Ascending aorta (tissue), 2 donors: ENCODE measurements around the gene NAP1L4. TPM values are rescaled to one million over a fixed set of nuclear protein-coding genes. Genes with fewer than 3 reads are reported as not detected.
A peak's percentile ranks its signal among the peaks of the same experiment; 100 is the strongest.

Source experiments
- DNase-seq, 2 donors: peaks; one replicate each; pipeline ENCODE4 v3.0.0-alpha.2; 2019; ENCODE audit warnings: low spot score in 2 of 2
- H3K27ac ChIP-seq, 2 donors: fragments of 200-600 bp; sonication (generic); one replicate each; pipeline ENCODE4 v1.5.1; 2016 to 2017; ENCODE audit warnings: mild to moderate bottlenecking in 1 of 2
- H3K27me3 ChIP-seq: fragments of 200-600 bp; sonication (generic); one replicate; pipeline ENCODE4 v1.5.1; 2017
- H3K36me3 ChIP-seq, 2 donors: fragments of 200-600 bp; sonication (generic); one replicate each; pipeline ENCODE4 v1.5.1; 2016
- H3K4me1 ChIP-seq, 2 donors: fragments of 200-600 bp; sonication (generic); one replicate each; pipeline ENCODE4 v1.5.1; 2016 to 2017; ENCODE audit warnings: mild to moderate bottlenecking in 1 of 2
- H3K4me3 ChIP-seq, 2 donors: fragments of 200-600 bp; sonication (generic); one replicate each; pipeline ENCODE4 v1.5.1; 2016 to 2017; ENCODE audit warnings: mild to moderate bottlenecking in 1 of 2
- H3K9me3 ChIP-seq, 2 donors: fragments of 200-600 bp; sonication (generic); one replicate each; pipeline ENCODE4 v1.5.1; 2016
- CTCF ChIP-seq, 3 experiments: fragments of 200-600 bp in 2 of 3; fragments of 450-650 bp in 1 of 3; sonication (generic) in 2 of 3; IDR thresholded peaks; one replicate each; pipeline ENCODE4 v1.5.1; 2016 to 2019; ENCODE audit warnings: antibody characterized with exemption in 3 of 3, mild to moderate bottlenecking in 1 of 3, moderate library complexity in 1 of 3
- intact Hi-C: fragments of 100-400 bp; cut with DNase I; formaldehyde crosslinking; loops from one replicate; pipeline ENCODE4 v1.15.1; 2023
- total RNA-seq: library from RNA; depleted of rRNA; stranded (reverse); fragments of >200 nt; gene quantifications from one replicate; pipeline ENCODE4 v1.1.0, GENCODE V29; 2016

NAP1L4 gene
- total RNA-seq, 1 donor from 2014 or later: 54.5 TPM

- Histone ChIP-seq H3K4me1 (no peaks in the 10 kb centered on the region), H3K36me3 (peaks cover 53 to 76% of the 10 kb centered on the region in 2 donors), H3K4me3 (no peak overlapping the region), H3K27ac (no peak overlapping the region), H3K27me3 (no peaks in the 10 kb centered on the region), H3K9me3 (no peaks in the 10 kb centered on the region)
- intact Hi-C loops: loop anchor here (5.0 kb wide), 1 partner anchor 182 kb away; the partner anchor contains the start of gene MRGPRG
- DNase-seq: no peak
- no peak for TF ChIP-seq CTCF (IDR thresholded peaks at IDR 0.05)
Measured at GRCh38 chr11:3035333-3035732, 43.2 kb upstream of the NAP1L4 start.

DNA sequence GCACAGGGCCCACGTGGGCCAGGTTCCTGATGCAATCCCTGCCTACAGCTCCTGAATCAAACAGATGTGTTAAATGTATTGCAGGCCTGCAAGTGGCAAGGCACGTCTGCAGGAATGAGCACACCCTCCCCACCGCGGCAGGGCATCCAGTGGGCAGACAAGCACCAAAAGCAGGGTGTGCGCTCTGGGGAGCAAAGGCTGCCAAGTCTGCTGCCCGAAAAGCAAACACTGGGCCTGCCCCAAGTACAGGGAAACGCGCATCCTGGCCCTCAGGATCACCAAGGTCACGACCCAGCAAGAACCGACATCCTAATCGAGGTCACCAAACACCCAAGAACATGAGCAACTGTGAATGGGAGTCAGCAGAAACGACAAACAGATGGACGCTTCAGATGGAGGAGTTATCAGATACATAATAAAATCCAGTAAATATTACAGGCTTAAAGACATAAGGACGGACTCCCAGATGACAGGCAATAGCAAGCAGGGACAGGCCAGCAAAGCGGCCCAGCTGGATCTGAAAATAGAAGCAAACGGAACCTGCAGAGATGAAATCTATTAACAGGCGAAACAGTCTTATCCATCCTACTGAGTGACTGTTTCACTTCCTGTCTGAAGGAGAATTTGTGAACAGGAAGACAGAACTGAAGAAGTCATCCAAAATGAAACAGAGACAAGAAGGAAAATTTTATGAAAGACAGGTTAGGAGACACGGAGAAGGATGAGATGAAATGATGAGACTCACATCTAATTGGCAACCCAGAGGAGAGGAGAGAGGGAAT, 38.4 kb upstream of the NAP1L4 start:
- no peak for DNase-seq
- intact Hi-C loops: no loop called here
- no peak overlapping the region for H3K4me3 ChIP-seq
- no peaks in the 10 kb centered on the region for H3K4me1 ChIP-seq
- peaks cover 60 to 69% of the 10 kb centered on the region in 2 donors for H3K36me3 ChIP-seq
- no peak for TF ChIP-seq CTCF (IDR thresholded peaks at IDR 0.05)
- no peak overlapping the region for H3K27ac ChIP-seq
- no peaks in the 10 kb centered on the region for H3K27me3 ChIP-seq
- H3K9me3 ChIP-seq: no peaks in the 10 kb centered on the region

GRCh38 chr11:3028813-3029212, 36.7 kb upstream of the NAP1L4 start:
- Histone ChIP-seq H3K4me1 (no peaks in the 10 kb centered on the region), H3K9me3 (no peaks in the 10 kb centered on the region), H3K4me3 (no peak overlapping the region), H3K27me3 (no peaks in the 10 kb centered on the region), H3K27ac (no peak overlapping the region), H3K36me3 (peaks cover 66 to 74% of the 10 kb centered on the region in 2 donors)
- intact Hi-C loops: no loop called here
- no peak for DNase-seq
- TF ChIP-seq CTCF (IDR thresholded peaks at IDR 0.05): no peak

DNA sequence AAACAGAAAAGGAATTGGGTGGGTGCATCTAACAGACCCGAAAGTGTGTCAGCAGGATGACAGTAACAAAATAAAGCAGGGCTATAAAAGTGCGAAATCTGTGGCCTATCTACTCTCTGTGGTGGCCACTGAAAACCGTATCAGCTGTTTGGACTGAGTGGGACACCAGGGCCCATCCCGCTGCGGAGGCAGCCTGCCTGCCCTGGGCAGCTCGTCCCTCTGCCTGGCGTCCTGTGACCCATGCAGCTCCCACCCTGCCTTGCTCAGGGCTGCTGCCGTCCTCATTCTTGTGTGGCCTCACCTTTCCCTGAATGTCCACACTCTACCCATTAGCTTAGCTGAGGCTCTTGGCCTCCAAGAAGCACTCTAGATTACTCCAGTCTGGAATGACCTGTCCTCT, 34.7 kb upstream of the NAP1L4 start:
- DNase-seq: no peak
- Histone ChIP-seq H3K4me3 (no peak overlapping the region), H3K9me3 (no peaks in the 10 kb centered on the region), H3K27ac (no peak overlapping the region), H3K27me3 (no peaks in the 10 kb centered on the region), H3K36me3 (peaks cover 56 to 61% of the 10 kb centered on the region in 2 donors), H3K4me1 (peaks cover 0 to 3% of the 10 kb centered on the region in 2 donors)
- TF ChIP-seq CTCF (IDR thresholded peaks at IDR 0.05): no peak
- intact Hi-C loops: no loop called here

DNA sequence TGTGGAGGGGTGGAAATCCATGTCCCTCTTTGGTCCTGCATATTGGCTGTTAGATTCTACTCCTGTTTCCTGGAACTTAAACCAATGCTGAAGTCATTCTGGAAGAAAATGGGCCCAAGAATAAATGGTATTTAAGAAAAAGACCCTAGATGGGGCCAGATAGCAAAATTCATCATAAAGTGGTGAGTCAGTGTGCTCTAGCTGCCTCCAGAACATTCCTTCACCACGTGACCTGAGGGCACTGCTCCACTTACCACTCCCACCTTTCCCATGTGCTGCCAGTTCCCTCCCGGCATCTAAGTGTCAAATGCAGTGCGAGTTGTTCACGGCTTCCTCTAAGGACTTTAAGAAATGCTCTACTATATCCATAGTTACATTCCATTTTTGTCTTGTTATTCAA, 30.9 kb upstream of the NAP1L4 start:
- no peak overlapping the region for H3K4me3 ChIP-seq
- H3K9me3 ChIP-seq: no peaks in the 10 kb centered on the region
- intact Hi-C loops: no loop called here
- DNase-seq: no peak
- peaks cover 0 to 3% of the 10 kb centered on the region in 2 donors for H3K4me1 ChIP-seq
- H3K36me3 ChIP-seq: peaks cover 55 to 61% of the 10 kb centered on the region in 2 donors
- H3K27ac ChIP-seq: peak overlapping the region in 1 of 2 donors; percentile 27
- TF ChIP-seq CTCF (IDR thresholded peaks at IDR 0.05): no peak
- H3K27me3 ChIP-seq: no peaks in the 10 kb centered on the region
